Activated naive CD8-positive, alpha-beta T cell (primary cell): ENCODE results near the gene FAM13A.

ENCODE experiments used
- H3K27ac Mint-ChIP-seq: one replicate; pipeline ENCODE4 v1.8.0; 2021; ENCODE audit warnings: mixed read lengths
- H3K27me3 Mint-ChIP-seq: one replicate; pipeline ENCODE4 v1.8.0; 2021; ENCODE audit warnings: mixed read lengths
- H3K36me3 Mint-ChIP-seq: one replicate; pipeline ENCODE4 v1.8.0; 2021; ENCODE audit warnings: mixed read lengths
- H3K4me1 Mint-ChIP-seq: one replicate; pipeline ENCODE4 v1.8.0; 2021; ENCODE audit warnings: low read depth, mixed read lengths
- H3K4me3 Mint-ChIP-seq: one replicate; pipeline ENCODE4 v1.8.0; 2021; ENCODE audit warnings: mild to moderate bottlenecking, mixed read lengths
- H3K9me3 Mint-ChIP-seq: one replicate; pipeline ENCODE4 v1.8.0; 2021; ENCODE audit warnings: low read depth, mixed read lengths

FAM13A gene

GRCh38 chr4:89056292-89056952 is 563 bp downstream of the FAM13A start:
- peaks cover 13% of the 10 kb centered on the region for H3K4me1 Mint-ChIP-seq
- H3K36me3 Mint-ChIP-seq: peaks cover 5% of the 10 kb centered on the region
- H3K9me3 Mint-ChIP-seq: peaks cover 8% of the 10 kb centered on the region
- H3K4me3 Mint-ChIP-seq: no peak overlapping the region
- H3K27ac Mint-ChIP-seq: no peak overlapping the region
- no peaks in the 10 kb centered on the region for H3K27me3 Mint-ChIP-seq

- H3K4me1 Mint-ChIP-seq: peaks cover 13% of the 10 kb centered on the region
- H3K4me3 Mint-ChIP-seq: no peak overlapping the region
Observed at GRCh38 chr4:89055157-89056080, 1.6 kb downstream of the FAM13A start.

GRCh38 chr4:89054627-89055026 is 2.4 kb downstream of the FAM13A start:
- H3K27ac Mint-ChIP-seq: no peak overlapping the region
- no peak overlapping the region for H3K4me3 Mint-ChIP-seq
- H3K27me3 Mint-ChIP-seq: no peaks in the 10 kb centered on the region
- peaks cover 13% of the 10 kb centered on the region for H3K4me1 Mint-ChIP-seq
- H3K36me3 Mint-ChIP-seq: no peaks in the 10 kb centered on the region
- H3K9me3 Mint-ChIP-seq: peaks cover 4% of the 10 kb centered on the region

More at GRCh38 chr4:89055157-89056080, 1.6 kb downstream of the FAM13A start:
- no peaks in the 10 kb centered on the region for H3K36me3 Mint-ChIP-seq
- H3K27me3 Mint-ChIP-seq: no peaks in the 10 kb centered on the region
- H3K9me3 Mint-ChIP-seq: peaks cover 6% of the 10 kb centered on the region
- no peak overlapping the region for H3K27ac Mint-ChIP-seq

GRCh38 chr4:89049853-89050252 is 7.1 kb downstream of the FAM13A start:
- Mint-ChIP-seq H3K4me1 (no peaks in the 10 kb centered on the region), H3K36me3 (no peaks in the 10 kb centered on the region), H3K27me3 (no peaks in the 10 kb centered on the region), H3K9me3 (peaks cover 4% of the 10 kb centered on the region), H3K4me3 (no peak overlapping the region), H3K27ac (no peak overlapping the region)

GRCh38 chr4:89048906-89049601 is 7.9 kb downstream of the FAM13A start:
- Mint-ChIP-seq H3K27ac (no peak overlapping the region), H3K36me3 (no peaks in the 10 kb centered on the region), H3K9me3 (peaks cover 4% of the 10 kb centered on the region), H3K27me3 (no peaks in the 10 kb centered on the region), H3K4me1 (no peaks in the 10 kb centered on the region), H3K4me3 (no peak overlapping the region)

GRCh38 chr4:89044147-89044900 is 12.7 kb downstream of the FAM13A start:
- no peak overlapping the region for H3K4me3 Mint-ChIP-seq
- peaks cover 2% of the 10 kb centered on the region for H3K27me3 Mint-ChIP-seq
- H3K36me3 Mint-ChIP-seq: no peaks in the 10 kb centered on the region
- no peaks in the 10 kb centered on the region for H3K4me1 Mint-ChIP-seq
- no peak overlapping the region for H3K27ac Mint-ChIP-seq
- no peaks in the 10 kb centered on the region for H3K9me3 Mint-ChIP-seq

GRCh38 chr4:89042055-89042454 is 14.9 kb downstream of the FAM13A start:
- peaks cover 6% of the 10 kb centered on the region for H3K36me3 Mint-ChIP-seq
- no peak overlapping the region for H3K4me3 Mint-ChIP-seq
- H3K27me3 Mint-ChIP-seq: peaks cover 2% of the 10 kb centered on the region
- H3K27ac Mint-ChIP-seq: no peak overlapping the region
- no peaks in the 10 kb centered on the region for H3K9me3 Mint-ChIP-seq
- H3K4me1 Mint-ChIP-seq: no peaks in the 10 kb centered on the region

- Mint-ChIP-seq H3K9me3 (peaks cover 14% of the 10 kb centered on the region), H3K4me1 (no peaks in the 10 kb centered on the region), H3K36me3 (peaks cover 11% of the 10 kb centered on the region), H3K27me3 (peaks cover 2% of the 10 kb centered on the region), H3K4me3 (no peak overlapping the region), H3K27ac (no peak overlapping the region)
Observed at GRCh38 chr4:89039730-89040338, 17.2 kb downstream of the FAM13A start.

- H3K9me3 Mint-ChIP-seq: peaks cover 15% of the 10 kb centered on the region
Observed at GRCh38 chr4:89036535-89036934, 20.4 kb downstream of the FAM13A start.

GRCh38 chr4:89031272-89031671 is 25.7 kb downstream of the FAM13A start:
- peaks cover 1% of the 10 kb centered on the region for H3K27me3 Mint-ChIP-seq
- no peak overlapping the region for H3K27ac Mint-ChIP-seq
- peaks cover 5% of the 10 kb centered on the region for H3K36me3 Mint-ChIP-seq
- no peak overlapping the region for H3K4me3 Mint-ChIP-seq
- peaks cover 11% of the 10 kb centered on the region for H3K4me1 Mint-ChIP-seq
- peaks cover 15% of the 10 kb centered on the region for H3K9me3 Mint-ChIP-seq

More at GRCh38 chr4:89036535-89036934, 20.4 kb downstream of the FAM13A start:
- H3K36me3 Mint-ChIP-seq: peaks cover 11% of the 10 kb centered on the region
- H3K4me3 Mint-ChIP-seq: no peak overlapping the region
- no peak overlapping the region for H3K27ac Mint-ChIP-seq
- no peaks in the 10 kb centered on the region for H3K4me1 Mint-ChIP-seq
- peaks cover 2% of the 10 kb centered on the region for H3K27me3 Mint-ChIP-seq

- H3K27me3 Mint-ChIP-seq: peaks cover 1% of the 10 kb centered on the region
- H3K27ac Mint-ChIP-seq: no peak overlapping the region
- no peaks in the 10 kb centered on the region for H3K36me3 Mint-ChIP-seq
- no peak overlapping the region for H3K4me3 Mint-ChIP-seq
- peaks cover 11% of the 10 kb centered on the region for H3K4me1 Mint-ChIP-seq
- no peaks in the 10 kb centered on the region for H3K9me3 Mint-ChIP-seq
Observed at GRCh38 chr4:89029591-89029990, 27.4 kb downstream of the FAM13A start.

GRCh38 chr4:89026542-89026941 is 30.4 kb downstream of the FAM13A start:
- Mint-ChIP-seq H3K36me3 (no peaks in the 10 kb centered on the region), H3K27ac (no peak overlapping the region), H3K9me3 (no peaks in the 10 kb centered on the region), H3K4me3 (no peak overlapping the region), H3K27me3 (peaks cover 1% of the 10 kb centered on the region), H3K4me1 (peaks cover 11% of the 10 kb centered on the region)

GRCh38 chr4:89024051-89024675 is 32.8 kb downstream of the FAM13A start:
- Mint-ChIP-seq H3K36me3 (no peaks in the 10 kb centered on the region), H3K27ac (no peak overlapping the region), H3K27me3 (peaks cover 1% of the 10 kb centered on the region), H3K9me3 (no peaks in the 10 kb centered on the region), H3K4me1 (peaks cover 4% of the 10 kb centered on the region), H3K4me3 (no peak overlapping the region)

GRCh38 chr4:89023140-89023539 is 33.8 kb downstream of the FAM13A start:
- Mint-ChIP-seq H3K9me3 (no peaks in the 10 kb centered on the region), H3K4me1 (no peaks in the 10 kb centered on the region), H3K27ac (no peak overlapping the region), H3K27me3 (no peaks in the 10 kb centered on the region), H3K36me3 (no peaks in the 10 kb centered on the region), H3K4me3 (no peak overlapping the region)
